ACC112 (cell line): ENCODE results near the gene RERG.

Source experiments
- H2AFZ ChIP-seq: fragments of 200-600 bp; sonication (generic); one replicate; pipeline ENCODE4 v1.6.0; 2017; ENCODE audit warnings: antibody characterized with exemption, low read length; ENCODE audit not compliant: unreplicated experiment
- H3K27ac ChIP-seq: fragments of 200-600 bp; sonication (generic); 2 replicates; pipeline ENCODE4 v1.5.1; 2014; ENCODE audit warnings: low read depth, mild to moderate bottlenecking, antibody characterized with exemption, low read length, moderate library complexity
- H3K27me3 ChIP-seq: fragments of 200-600 bp; sonication (generic); 2 replicates; pipeline ENCODE4 v1.6.1; 2014; ENCODE audit warnings: mild to moderate bottlenecking, antibody characterized with exemption, low read length, moderate library complexity, mixed read lengths; ENCODE audit not compliant: insufficient read depth
- H3K36me3 ChIP-seq: fragments of 200-600 bp; sonication (generic); 2 replicates; pipeline ENCODE4 v1.6.1; 2016; ENCODE audit warnings: mild to moderate bottlenecking, antibody characterized with exemption, low read length, moderate library complexity, mixed read lengths; ENCODE audit not compliant: insufficient read depth
- H3K4me1 ChIP-seq: fragments of 200-600 bp; sonication (generic); one replicate; pipeline ENCODE4 v1.6.1; 2016; ENCODE audit warnings: low read length, mixed read lengths; ENCODE audit not compliant: insufficient read depth, unreplicated experiment, control insufficient read depth
- H3K4me3 ChIP-seq: fragments of 200-600 bp; sonication (generic); 2 replicates; pipeline ENCODE4 v1.5.1; 2014; ENCODE audit warnings: mild to moderate bottlenecking, low read depth, low read length
- H3K79me2 ChIP-seq: fragments of 200-600 bp; sonication (generic); one replicate; pipeline ENCODE4 v1.6.0; 2016; ENCODE audit warnings: low read length; ENCODE audit not compliant: control insufficient read depth, unreplicated experiment, insufficient read depth

Gene RERG

DNA sequence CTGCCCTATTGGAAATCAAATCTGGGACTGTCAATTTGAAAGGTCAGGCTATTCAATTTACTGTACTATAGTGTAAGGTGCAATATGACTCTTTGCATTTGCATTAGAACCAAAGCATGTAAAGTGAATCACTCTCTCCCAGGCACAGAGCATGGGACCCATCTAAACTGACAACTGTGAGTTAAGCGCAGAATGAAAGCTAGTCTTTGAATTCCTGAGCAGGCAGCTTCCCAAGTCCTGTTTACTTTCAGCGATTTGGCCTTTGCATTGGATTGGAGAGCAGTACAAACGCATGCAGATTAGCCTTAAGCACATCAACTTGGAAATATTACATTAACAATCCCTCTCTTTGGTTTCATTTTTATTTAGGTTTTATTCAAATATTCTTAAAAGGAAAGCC is 74.6 kb downstream of the RERG start:
- Histone ChIP-seq H3K4me3 (no peak overlapping the region), H3K27me3 (no peaks in the 10 kb centered on the region), H2AFZ (no peak overlapping the region), H3K79me2 (no peaks in the 10 kb centered on the region), H3K36me3 (no peaks in the 10 kb centered on the region), H3K4me1 (no peaks in the 10 kb centered on the region), H3K27ac (no peak overlapping the region)

DNA sequence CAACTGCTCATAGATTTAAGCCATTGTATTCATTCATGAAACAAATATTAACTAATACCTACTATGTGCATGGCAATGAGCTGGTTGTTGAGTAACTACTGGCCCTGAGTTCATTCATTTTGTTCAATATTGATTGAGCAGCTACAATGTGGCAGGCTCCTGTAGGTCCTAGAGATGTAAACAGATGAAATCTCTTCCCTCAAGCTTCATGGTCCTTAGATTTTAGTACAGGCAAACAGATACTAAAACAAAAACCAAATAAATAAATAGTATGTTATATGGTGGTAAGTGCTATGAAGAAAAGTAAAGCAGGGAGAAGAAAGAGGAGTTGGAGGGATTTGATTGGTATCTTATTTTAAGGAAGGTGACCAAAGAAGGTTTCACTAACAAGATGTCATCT is 77.8 kb downstream of the RERG start:
- Histone ChIP-seq H3K27me3 (no peaks in the 10 kb centered on the region), H2AFZ (no peak overlapping the region), H3K27ac (no peak overlapping the region), H3K4me3 (no peak overlapping the region), H3K36me3 (no peaks in the 10 kb centered on the region), H3K4me1 (no peaks in the 10 kb centered on the region), H3K79me2 (no peaks in the 10 kb centered on the region)

DNA sequence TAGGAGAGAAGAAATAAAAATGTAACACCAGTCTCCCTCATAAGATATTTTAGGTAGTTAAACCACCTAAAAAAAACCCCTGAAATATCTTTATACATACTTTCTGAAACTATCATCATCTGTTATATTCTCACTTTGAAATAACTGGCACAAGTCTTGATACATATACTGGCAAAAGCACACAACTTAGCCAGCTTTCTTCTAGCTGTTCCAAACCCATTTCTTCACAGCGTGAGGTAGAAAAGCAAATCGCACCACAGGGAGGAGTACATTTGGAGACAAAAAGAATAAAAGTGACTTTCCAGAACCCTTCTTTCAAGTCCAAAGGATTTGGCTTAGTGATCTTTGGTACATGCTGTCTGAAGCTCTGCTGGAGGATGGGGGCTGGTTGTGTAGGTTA is 78.5 kb downstream of the RERG start:
- Histone ChIP-seq H3K36me3 (no peaks in the 10 kb centered on the region), H3K79me2 (no peaks in the 10 kb centered on the region), H3K27ac (no peak overlapping the region), H3K27me3 (no peaks in the 10 kb centered on the region), H2AFZ (no peak overlapping the region), H3K4me3 (no peak overlapping the region), H3K4me1 (no peaks in the 10 kb centered on the region)

GRCh38 chr12:15131431-15131830 is 89.8 kb downstream of the RERG start:
- Histone ChIP-seq H3K4me1 (peaks cover 12% of the 10 kb centered on the region), H2AFZ (peak overlapping the region; percentile 10), H3K79me2 (no peaks in the 10 kb centered on the region), H3K36me3 (no peaks in the 10 kb centered on the region), H3K27ac (peak overlapping the region; percentile 55), H3K27me3 (no peaks in the 10 kb centered on the region), H3K4me3 (no peak overlapping the region)

DNA sequence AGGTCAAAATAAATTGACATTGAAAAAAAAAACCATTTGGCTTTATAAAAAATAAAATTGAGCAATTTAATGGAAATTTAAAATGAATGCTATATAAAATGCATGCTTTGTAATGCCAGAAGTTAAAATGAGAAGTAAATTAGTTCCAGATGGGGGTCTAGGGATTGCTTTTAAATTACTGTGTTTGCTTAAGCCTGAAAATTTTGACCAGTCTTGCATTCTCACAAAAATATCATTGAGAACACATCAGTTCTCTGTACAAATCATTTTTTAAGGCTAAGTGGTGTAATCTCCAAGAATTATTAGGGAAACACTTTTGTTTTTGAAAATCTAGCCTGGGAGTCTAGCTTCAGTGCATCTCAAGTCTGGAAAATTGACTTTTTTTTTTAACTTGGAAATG is 90.7 kb downstream of the RERG start:
- peak overlapping the region; percentile 90 for H2AFZ ChIP-seq
- H3K4me1 ChIP-seq = peaks cover 12% of the 10 kb centered on the region
- H3K36me3 ChIP-seq = no peaks in the 10 kb centered on the region
- H3K4me3 ChIP-seq = no peak overlapping the region
- H3K79me2 ChIP-seq = no peaks in the 10 kb centered on the region
- no peaks in the 10 kb centered on the region for H3K27me3 ChIP-seq
- no peak overlapping the region for H3K27ac ChIP-seq

DNA sequence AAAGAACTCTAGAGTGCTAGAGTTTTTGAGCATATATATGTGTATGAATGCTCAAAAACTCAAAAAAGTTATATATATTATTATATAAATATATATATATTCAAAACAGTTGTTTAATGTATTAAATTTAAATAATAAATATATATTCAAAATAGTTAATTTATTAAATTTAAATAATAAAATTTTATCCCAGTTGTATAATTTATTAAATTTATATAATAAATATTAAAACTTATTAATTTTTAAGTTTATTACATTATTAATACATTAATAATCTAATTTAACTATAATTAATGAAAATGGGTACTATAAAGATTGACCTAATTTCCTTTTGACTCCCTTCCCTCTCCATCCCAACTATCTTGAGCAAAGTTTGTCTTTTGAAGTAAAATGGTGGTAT is 97.8 kb downstream of the RERG start:
- Histone ChIP-seq H3K79me2 (no peaks in the 10 kb centered on the region), H2AFZ (no peak overlapping the region), H3K4me3 (no peak overlapping the region), H3K36me3 (no peaks in the 10 kb centered on the region), H3K4me1 (peaks cover 4% of the 10 kb centered on the region), H3K27me3 (no peaks in the 10 kb centered on the region), H3K27ac (no peak overlapping the region)

DNA sequence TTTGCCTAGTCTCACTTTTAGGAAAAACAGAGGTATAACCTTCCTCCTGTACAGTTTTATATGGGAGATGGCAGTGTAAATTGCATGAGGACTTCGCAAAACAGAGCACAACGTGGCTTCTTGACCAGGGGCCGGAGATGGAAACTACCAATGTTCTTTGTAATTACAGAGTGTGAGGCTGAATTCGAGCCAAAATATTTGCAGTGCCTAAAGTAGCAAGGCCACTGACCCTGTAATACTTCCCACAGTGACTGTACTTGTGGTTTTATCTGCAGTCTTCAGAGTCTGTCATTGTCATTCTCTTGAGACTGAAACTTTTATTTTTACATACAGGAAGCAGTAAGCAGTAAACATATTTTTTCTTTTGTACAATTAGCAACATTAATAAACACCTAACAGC is 98.9 kb downstream of the RERG start:
- Histone ChIP-seq H3K27me3 (no peaks in the 10 kb centered on the region), H2AFZ (peak overlapping the region; percentile 40), H3K79me2 (no peaks in the 10 kb centered on the region), H3K36me3 (no peaks in the 10 kb centered on the region), H3K4me3 (no peak overlapping the region), H3K27ac (no peak overlapping the region), H3K4me1 (peaks cover 4% of the 10 kb centered on the region)

DNA sequence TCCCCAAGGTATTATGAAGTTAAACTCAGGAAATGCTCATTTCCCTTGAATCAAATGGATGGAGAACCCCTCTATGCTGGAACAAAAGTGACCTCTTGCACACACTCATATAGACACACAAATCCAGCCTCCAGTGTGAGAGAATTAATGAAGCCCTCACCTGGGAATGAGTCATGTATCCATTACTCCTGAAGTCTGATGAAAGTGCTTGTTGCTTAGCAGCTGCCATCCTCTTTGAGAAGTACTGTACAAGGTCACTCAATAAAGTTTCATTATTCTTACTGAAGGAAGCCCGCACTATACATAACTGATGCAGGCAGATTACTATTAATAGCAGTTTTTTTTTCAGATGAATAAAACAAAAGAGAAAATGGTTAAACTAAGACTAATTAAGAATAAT is 102.3 kb downstream of the RERG start:
- Histone ChIP-seq H3K4me3 (no peak overlapping the region), H3K27me3 (no peaks in the 10 kb centered on the region), H3K27ac (no peak overlapping the region), H3K79me2 (no peaks in the 10 kb centered on the region), H3K36me3 (no peaks in the 10 kb centered on the region), H3K4me1 (peaks cover 4% of the 10 kb centered on the region), H2AFZ (no peak overlapping the region)

GRCh38 chr12:15116983-15117382 is 104.2 kb downstream of the RERG start:
- H3K27me3 ChIP-seq = no peaks in the 10 kb centered on the region
- no peaks in the 10 kb centered on the region for H3K79me2 ChIP-seq
- H3K4me3 ChIP-seq = no peak overlapping the region
- no peaks in the 10 kb centered on the region for H3K36me3 ChIP-seq
- peaks cover under 1% of the 10 kb centered on the region for H3K4me1 ChIP-seq
- H3K27ac ChIP-seq = no peak overlapping the region
- no peak overlapping the region for H2AFZ ChIP-seq

DNA sequence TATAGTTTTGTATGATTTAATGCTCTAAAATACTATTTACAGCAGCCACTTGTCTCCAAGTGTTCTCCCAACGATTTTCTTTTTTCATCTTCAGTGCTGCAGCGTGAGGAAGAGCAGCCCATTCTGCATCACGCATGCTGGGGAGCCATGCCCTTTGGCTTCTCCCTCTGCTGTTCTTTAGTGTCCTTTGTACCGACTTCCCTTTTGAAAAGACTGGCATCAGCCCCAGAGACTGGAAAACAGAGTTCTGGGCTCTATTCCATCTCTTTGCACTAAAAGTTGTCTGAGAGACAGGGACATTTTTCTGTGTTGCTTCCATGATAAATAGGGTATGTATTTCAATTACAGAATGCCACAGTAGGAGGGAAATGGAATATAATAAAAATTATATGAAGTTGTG is 105.1 kb downstream of the RERG start:
- H3K4me1 ChIP-seq = no peaks in the 10 kb centered on the region
- no peaks in the 10 kb centered on the region for H3K27me3 ChIP-seq
- peak overlapping the region; percentile 69 for H2AFZ ChIP-seq
- H3K27ac ChIP-seq = no peak overlapping the region
- no peaks in the 10 kb centered on the region for H3K79me2 ChIP-seq
- no peaks in the 10 kb centered on the region for H3K36me3 ChIP-seq
- H3K4me3 ChIP-seq = no peak overlapping the region

DNA sequence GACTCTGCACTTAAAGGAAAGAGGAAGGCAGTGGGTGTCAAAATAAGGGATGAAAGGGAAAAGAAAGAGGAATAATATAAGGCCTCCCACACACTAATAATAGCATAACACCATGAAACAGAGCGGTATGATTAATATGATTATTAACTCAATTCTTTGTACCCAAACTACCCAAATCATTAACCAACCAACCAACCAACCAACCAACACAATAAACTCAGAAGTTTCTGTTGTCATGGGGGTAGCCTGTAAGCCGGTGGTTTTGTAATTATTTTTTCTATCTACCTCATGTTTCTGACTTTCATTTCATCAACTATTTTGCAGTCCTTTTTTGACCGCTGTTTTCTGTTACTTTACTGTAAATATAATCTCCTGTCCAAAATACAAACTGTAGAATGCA is 105.8 kb downstream of the RERG start:
- Histone ChIP-seq H2AFZ (no peak overlapping the region), H3K27ac (no peak overlapping the region), H3K4me3 (no peak overlapping the region), H3K27me3 (no peaks in the 10 kb centered on the region), H3K36me3 (no peaks in the 10 kb centered on the region), H3K4me1 (no peaks in the 10 kb centered on the region), H3K79me2 (no peaks in the 10 kb centered on the region)

- no peak overlapping the region for H3K27ac ChIP-seq
- H3K4me1 ChIP-seq = no peaks in the 10 kb centered on the region
- no peaks in the 10 kb centered on the region for H3K79me2 ChIP-seq
- no peaks in the 10 kb centered on the region for H3K27me3 ChIP-seq
- H2AFZ ChIP-seq = no peak overlapping the region
- H3K36me3 ChIP-seq = no peaks in the 10 kb centered on the region
- no peak overlapping the region for H3K4me3 ChIP-seq
Observed at GRCh38 chr12:15114501-15114900, 106.7 kb downstream of the RERG start.
